Fibroblast of lung (primary cell): ENCODE measurements around the gene GPC6. TPM values are rescaled to one million over a fixed set of nuclear protein-coding genes. Genes with fewer than 3 reads are reported as not detected.

Source experiments
- DNase-seq, 2 donors: peaks; one replicate each; pipeline versions ENCODE4 v3.0.0 to v3.0.0-alpha.2; 2010; ENCODE audit warnings: low read depth in 2 of 2
- H2AFZ ChIP-seq: 2 replicates; pipeline ENCODE4 v1.5.1; 2012; ENCODE audit warnings: low read length, control low read depth, inconsistent platforms
- H3K27ac ChIP-seq: 2 replicates; pipeline ENCODE4 v1.5.1; 2011; ENCODE audit warnings: low read length, control low read depth; ENCODE audit not compliant: insufficient read depth
- H3K27me3 ChIP-seq: 2 replicates; pipeline ENCODE4 v1.5.1; 2011; ENCODE audit warnings: mild to moderate bottlenecking, low read length; ENCODE audit not compliant: control insufficient read depth, insufficient read depth
- H3K36me3 ChIP-seq: 2 replicates; pipeline ENCODE4 v1.5.1; 2011; ENCODE audit warnings: low read length; ENCODE audit not compliant: control insufficient read depth, insufficient read depth
- H3K4me1 ChIP-seq: 2 replicates; pipeline ENCODE4 v1.5.1; 2011; ENCODE audit warnings: low read length; ENCODE audit not compliant: control insufficient read depth, insufficient read depth; ENCODE audit errors: extremely low read depth
- H3K4me2 ChIP-seq: 2 replicates; pipeline ENCODE4 v1.5.1; 2011; ENCODE audit warnings: low read length, control low read depth; ENCODE audit not compliant: insufficient read depth; ENCODE audit errors: extremely low read depth
- H3K4me3 ChIP-seq, 4 experiments: fragments of 200-600 bp in 1 of 4; sonication (generic) in 1 of 4; replicated peaks in 1 of 4; 2 replicates each; pipeline ENCODE4 v1.5.1; 2011 to 2016; ENCODE audit warnings: low read length in 4 of 4, low read depth in 3 of 4, mild to moderate bottlenecking in 3 of 4, control low read depth in 2 of 4, inconsistent platforms in 1 of 4, mixed read lengths in 1 of 4; ENCODE audit not compliant: insufficient read depth in 1 of 4; ENCODE audit errors: control extremely low read depth in 1 of 4
- H3K79me2 ChIP-seq: 2 replicates; pipeline ENCODE4 v1.5.1; 2012; ENCODE audit warnings: mild to moderate bottlenecking, low read length, inconsistent platforms; ENCODE audit not compliant: control insufficient read depth, insufficient read depth
- H3K9ac ChIP-seq: 2 replicates; pipeline ENCODE4 v1.5.1; 2011; ENCODE audit warnings: mild to moderate bottlenecking, low read length, control low read depth; ENCODE audit not compliant: insufficient read depth
- H3K9me3 ChIP-seq: 2 replicates; pipeline ENCODE4 v1.5.1; 2012; ENCODE audit warnings: low read depth, low read length; ENCODE audit not compliant: control insufficient read depth, insufficient read depth
- H4K20me1 ChIP-seq: 2 replicates; pipeline ENCODE4 v1.5.1; 2011; ENCODE audit warnings: low read length; ENCODE audit not compliant: control insufficient read depth, insufficient read depth; ENCODE audit errors: extremely low read depth
- CTCF ChIP-seq, 2 donors: IDR thresholded peaks in 1 of 2; conservative IDR thresholded peaks in 1 of 2; 1 replicate in 1 of 2; 2 replicates in 1 of 2; pipeline ENCODE4 v1.5.1; 2011 to 2012; ENCODE audit warnings: low read length in 2 of 2, control low read depth in 1 of 2, inconsistent platforms in 1 of 2, low read depth in 1 of 2, mild to moderate bottlenecking in 1 of 2
- EZH2 ChIP-seq: IDR thresholded peaks from 2 replicates; pipeline ENCODE4 v1.5.1; 2012; ENCODE audit warnings: low read length, control low read depth, mild to moderate bottlenecking; ENCODE audit errors: missing control alignments
- polyA plus RNA-seq, 2 donors: library from polyadenylated mRNA; depleted of rRNA in 1 of 2; stranded (reverse) in 1 of 2; unstranded in 1 of 2; fragments of >200 nt; gene quantifications; 2 replicates each; pipeline ENCODE4 v1.2.1, GENCODE V29; 2011 to 2012; ENCODE audit warnings: missing spikeins in 1 of 2
- total RNA-seq: library from RNA; depleted of rRNA; stranded (reverse); fragments of >200 nt; gene quantifications from 2 replicates; pipeline ENCODE4 v1.2.1, GENCODE V29; 2014

The GPC6 gene
- total and polyA plus RNA-seq, 2 donors (not counting 1 experiment from before 2014, with no cell fraction given) = 11.2 to 33.7 TPM

- Histone ChIP-seq H3K27ac (no peak overlapping the region), H3K4me1 (no peaks in the 10 kb centered on the region), H3K9ac (no peak overlapping the region), H3K4me3 (no peak overlapping the region), H3K4me2 (no peak overlapping the region), H3K79me2 (no peaks in the 10 kb centered on the region), H2AFZ (no peak overlapping the region), H3K36me3 (no peaks in the 10 kb centered on the region), H3K27me3 (no peaks in the 10 kb centered on the region), H3K9me3 (no peaks in the 10 kb centered on the region), H4K20me1 (no peaks in the 10 kb centered on the region)
- TF ChIP-seq EZH2 (no peak), CTCF (conservative IDR thresholded peaks at IDR 0.05 in 1 of 2, IDR thresholded peaks at IDR 0.05 in 1 of 2; ENCODE audit: low read depth in 1 of 2, low read length in 2 of 2) (no peak)
- no peak for DNase-seq
Observed at GRCh38 chr13:93293710-93294109, 67.1 kb downstream of the GPC6 start.

- Histone ChIP-seq H3K27me3 (no peaks in the 10 kb centered on the region), H3K4me3 (no peak overlapping the region), H3K27ac (no peak overlapping the region), H3K9ac (no peak overlapping the region), H4K20me1 (no peaks in the 10 kb centered on the region), H2AFZ (no peak overlapping the region), H3K4me2 (no peak overlapping the region), H3K9me3 (no peaks in the 10 kb centered on the region), H3K79me2 (no peaks in the 10 kb centered on the region), H3K36me3 (no peaks in the 10 kb centered on the region), H3K4me1 (no peaks in the 10 kb centered on the region)
- TF ChIP-seq CTCF (conservative IDR thresholded peaks at IDR 0.05 in 1 of 2, IDR thresholded peaks at IDR 0.05 in 1 of 2; ENCODE audit: low read depth in 1 of 2, low read length in 2 of 2) (no peak), EZH2 (no peak)
- DNase-seq = no peak
Observed at GRCh38 chr13:93296584-93296983, 70.0 kb downstream of the GPC6 start.

- H3K9ac ChIP-seq = no peak overlapping the region
- H4K20me1 ChIP-seq = no peaks in the 10 kb centered on the region
- no peaks in the 10 kb centered on the region for H3K9me3 ChIP-seq
- no peaks in the 10 kb centered on the region for H3K79me2 ChIP-seq
- no peaks in the 10 kb centered on the region for H3K4me1 ChIP-seq
- DNase-seq = peak; percentile 64 to 78
- H3K27ac ChIP-seq = no peak overlapping the region
- H3K27me3 ChIP-seq = no peaks in the 10 kb centered on the region
- no peak for TF ChIP-seq EZH2
- TF ChIP-seq CTCF (conservative IDR thresholded peaks at IDR 0.05 in 1 of 2, IDR thresholded peaks at IDR 0.05 in 1 of 2; ENCODE audit: low read depth in 1 of 2, low read length in 2 of 2) = no peak
- H3K4me2 ChIP-seq = no peak overlapping the region
- H3K36me3 ChIP-seq = no peaks in the 10 kb centered on the region
- no peak overlapping the region for H3K4me3 ChIP-seq
- H2AFZ ChIP-seq = no peak overlapping the region
Observed at GRCh38 chr13:93298713-93299112, 72.1 kb downstream of the GPC6 start.
